Hepatic stellate cell (primary cell): ENCODE measurements around the gene MCCD1.

Source experiments
- DNase-seq: peaks from one replicate; pipeline ENCODE4 v3.0.0; 2011; ENCODE audit warnings: low spot score

The MCCD1 gene

GRCh38 chr6:31572041-31572911 lies 43.5 kb downstream of the MCCD1 start, which contains the start of gene LTA:
LTA (plus strand) TSS chr6:31572289; CDS start chr6:31572743, 454 bp downstream.
- DNase-seq, result no peak

GRCh38 chr6:31573239-31574105 lies 44.7 kb downstream of the MCCD1 start:
- DNase-seq, result no peak

- no peak for DNase-seq
These were observed 45.6 kb downstream of the MCCD1 start for GRCh38 chr6:31574106-31575061.

GRCh38 chr6:31575335-31575901 lies 46.7 kb downstream of the MCCD1 start, which contains the start of gene TNF:
TNF (plus strand) TSS chr6:31575565; CDS start chr6:31575742, 177 bp downstream.
- no peak for DNase-seq

- no peak for DNase-seq
These were observed 47.4 kb downstream of the MCCD1 start for GRCh38 chr6:31575952-31576685.

GRCh38 chr6:31576897-31577578 lies 48.3 kb downstream of the MCCD1 start:
- no peak for DNase-seq

GRCh38 chr6:31577579-31577966 lies 48.8 kb downstream of the MCCD1 start:
- DNase-seq, result no peak

GRCh38 chr6:31578184-31579118 lies 49.7 kb downstream of the MCCD1 start:
- no peak for DNase-seq

GRCh38 chr6:31579119-31579505 lies 50.4 kb downstream of the MCCD1 start:
- DNase-seq, result no peak
